Karpas-422 (cell line): ENCODE measurements around the gene C7. TPM values are rescaled to one million over a fixed set of nuclear protein-coding genes. Genes with fewer than 3 reads are reported as not detected.
"Not testable (repeated sequence)": the region's sequence is repeated elsewhere in the genome, so short reads cannot be mapped to it uniquely, and the experiment has no call there.

Experiments
- DNase-seq: peaks from one replicate; pipeline ENCODE4 v3.0.0-alpha.2; 2015
- H2AFZ ChIP-seq: fragments of 200-600 bp; sonication (generic); 2 replicates; pipeline ENCODE4 v1.6.1; 2014; ENCODE audit warnings: antibody characterized with exemption, low read length, mixed read lengths
- H3K27ac ChIP-seq: fragments of 200-600 bp; sonication (generic); 2 replicates; pipeline ENCODE4 v1.5.1; 2014; ENCODE audit warnings: mild to moderate bottlenecking, low read length, moderate library complexity
- H3K27me3 ChIP-seq: fragments of 200-600 bp; sonication (generic); 2 replicates; pipeline ENCODE4 v1.6.1; 2014; ENCODE audit warnings: low read length, mixed read lengths
- H3K36me3 ChIP-seq: fragments of 200-600 bp; sonication (generic); 2 replicates; pipeline ENCODE4 v1.6.1; 2014; ENCODE audit warnings: low read length, mixed read lengths; ENCODE audit not compliant: insufficient read depth
- H3K4me1 ChIP-seq: fragments of 200-600 bp; sonication (generic); 2 replicates; pipeline ENCODE4 v1.6.1; 2014; ENCODE audit warnings: mild to moderate bottlenecking, low read length, mixed read lengths
- H3K4me2 ChIP-seq: fragments of 200-600 bp; sonication (generic); 2 replicates; pipeline ENCODE4 v1.6.1; 2014; ENCODE audit warnings: low read length, low read depth, mild to moderate bottlenecking; ENCODE audit not compliant: poor library complexity, severe bottlenecking
- H3K4me3 ChIP-seq: fragments of 200-600 bp; sonication (generic); 2 replicates; pipeline ENCODE4 v1.5.1; 2014; ENCODE audit warnings: mild to moderate bottlenecking, antibody characterized with exemption, low read length, mixed read lengths
- H3K79me2 ChIP-seq: fragments of 200-600 bp; sonication (generic); 2 replicates; pipeline ENCODE4 v1.6.1; 2014; ENCODE audit warnings: mild to moderate bottlenecking, low read length, mixed read lengths
- H3K9ac ChIP-seq: fragments of 200-600 bp; sonication (generic); 2 replicates; pipeline ENCODE4 v1.6.0; 2014; ENCODE audit warnings: low read length
- H3K9me2 ChIP-seq: fragments of 200-600 bp; sonication (generic), shearing (Covaris generic); replicated peaks from 2 replicates; pipeline ENCODE4 v1.6.0; 2014; ENCODE audit warnings: mild to moderate bottlenecking, low read length, moderate library complexity; ENCODE audit not compliant: insufficient read depth
- H3K9me3 ChIP-seq: fragments of 300-700, 200-600 bp; sonication (generic); 2 replicates; pipeline ENCODE4 v1.6.1; 2014; ENCODE audit warnings: low read length, mixed read lengths
- H4K20me1 ChIP-seq: fragments of 200-600 bp; sonication (generic); 2 replicates; pipeline ENCODE4 v1.6.1; 2014; ENCODE audit warnings: mild to moderate bottlenecking, antibody characterized with exemption, low read length, low read depth; ENCODE audit not compliant: insufficient read depth
- small RNA-seq: library from RNA; depleted of rRNA; stranded (forward); fragments of <200 nt; gene quantifications from one replicate; pipeline ENCODE3, GENCODE V24; 2014
- total RNA-seq: library from RNA; depleted of rRNA; stranded (reverse); fragments of >200 nt; shearing (Covaris generic); gene quantifications from 2 replicates; pipeline ENCODE4 v1.2.3, GENCODE V29; 2014; ENCODE audit warnings: low replicate concordance; rRNA removed

The C7 gene
- total RNA-seq, 1 experiment from 2014 or later, result not detected

DNA sequence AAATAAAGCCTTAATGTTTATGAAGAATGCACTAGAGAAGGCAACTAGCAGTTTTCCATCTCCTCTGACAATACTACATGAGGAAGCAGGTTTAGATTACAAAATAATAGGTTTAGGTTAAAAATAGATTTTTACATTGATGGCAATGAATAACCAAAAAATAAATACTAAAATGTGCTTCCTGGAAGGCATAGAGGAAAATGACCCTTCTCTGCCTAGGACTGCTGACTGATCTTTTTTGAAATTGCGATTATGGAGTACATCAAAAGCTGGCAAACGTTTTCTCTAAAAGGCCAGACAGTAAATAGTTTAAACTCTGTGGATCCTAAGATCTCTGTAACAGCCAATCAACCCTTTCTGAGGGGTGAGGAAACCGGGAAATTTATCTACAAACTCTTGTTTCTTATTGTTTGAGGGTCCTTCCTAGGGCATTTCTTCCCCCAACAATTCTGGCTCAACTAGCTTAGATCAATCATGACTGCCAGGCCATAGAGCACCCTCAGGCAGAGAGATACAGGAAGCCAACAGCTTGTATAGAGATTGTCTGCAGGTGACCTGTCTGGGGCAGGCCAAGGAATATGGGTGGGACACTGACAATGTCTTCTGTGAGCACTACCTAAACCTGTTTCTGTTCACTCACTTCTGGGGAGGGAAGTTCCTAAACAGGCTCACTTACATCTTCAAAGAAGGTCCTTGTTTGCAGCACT, 94.5 kb downstream of the C7 start:
- H3K9ac ChIP-seq, result no peak overlapping the region
- DNase-seq, result no peak
- H3K36me3 ChIP-seq, result no peaks in the 10 kb centered on the region
- no peak overlapping the region for H2AFZ ChIP-seq
- no peaks in the 10 kb centered on the region for H3K4me1 ChIP-seq
- H3K27me3 ChIP-seq, result no peaks in the 10 kb centered on the region
- no peaks in the 10 kb centered on the region for H3K9me2 ChIP-seq
- no peak overlapping the region for H3K27ac ChIP-seq
- H3K9me3 ChIP-seq, result no peaks in the 10 kb centered on the region
- H4K20me1 ChIP-seq, result no peaks in the 10 kb centered on the region
- no peak overlapping the region for H3K4me3 ChIP-seq
- H3K4me2 ChIP-seq, result no peak overlapping the region
- H3K79me2 ChIP-seq, result no peaks in the 10 kb centered on the region

DNA sequence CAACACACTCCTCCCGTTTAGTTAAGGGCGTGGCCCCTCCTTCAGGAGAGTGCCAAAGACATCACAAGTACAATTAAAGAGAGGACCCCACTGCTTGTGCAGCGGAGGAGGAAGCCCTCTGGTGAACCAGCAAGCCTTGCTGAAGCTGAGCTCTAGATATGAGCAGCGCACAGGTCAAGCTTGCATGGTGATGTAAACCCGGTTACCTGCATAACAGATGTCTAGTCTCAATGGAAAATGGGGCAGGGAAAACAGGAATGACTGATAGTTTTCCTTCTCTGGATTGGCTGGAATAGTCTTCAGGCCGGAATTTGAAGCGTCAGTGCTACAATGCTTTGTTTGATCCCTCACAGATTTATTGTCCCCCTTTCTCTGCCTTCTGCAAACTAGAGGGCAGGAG, 95.6 kb downstream of the C7 start:
- no peak for DNase-seq
- no peak overlapping the region for H2AFZ ChIP-seq
- no peak overlapping the region for H3K4me3 ChIP-seq
- H3K9me2 ChIP-seq, result no peaks in the 10 kb centered on the region
- no peak overlapping the region for H3K4me2 ChIP-seq
- H3K9ac ChIP-seq, result no peak overlapping the region
- no peaks in the 10 kb centered on the region for H3K9me3 ChIP-seq
- no peaks in the 10 kb centered on the region for H3K27me3 ChIP-seq
- no peaks in the 10 kb centered on the region for H3K4me1 ChIP-seq
- no peaks in the 10 kb centered on the region for H4K20me1 ChIP-seq
- no peak overlapping the region for H3K27ac ChIP-seq
- no peaks in the 10 kb centered on the region for H3K79me2 ChIP-seq
- no peaks in the 10 kb centered on the region for H3K36me3 ChIP-seq

DNA sequence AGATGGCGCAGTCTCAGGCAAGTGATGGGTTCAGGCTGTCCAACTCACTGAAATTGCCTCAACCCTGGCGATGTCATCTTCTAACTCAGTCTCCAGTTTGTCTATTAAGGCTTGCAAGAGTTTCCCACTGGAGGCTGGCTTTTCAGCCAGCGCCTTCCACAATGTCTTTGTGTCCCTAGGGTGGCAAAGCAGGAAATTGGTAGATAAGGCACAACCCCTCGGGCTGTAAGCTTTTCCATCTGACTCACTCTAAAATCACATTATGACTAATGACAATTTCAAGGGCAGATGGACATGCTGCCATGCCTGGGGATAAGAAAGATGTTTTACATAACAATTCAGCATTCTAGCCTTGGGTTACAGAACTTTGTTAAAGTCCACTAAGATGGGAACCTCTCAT, 99.9 kb downstream of the C7 start:
- H3K36me3 ChIP-seq, result no peaks in the 10 kb centered on the region
- no peak overlapping the region for H2AFZ ChIP-seq
- H3K27ac ChIP-seq, result no peak overlapping the region
- no peaks in the 10 kb centered on the region for H3K27me3 ChIP-seq
- H3K4me2 ChIP-seq, result no peak overlapping the region
- H3K9me3 ChIP-seq, result no peaks in the 10 kb centered on the region
- H4K20me1 ChIP-seq, result no peaks in the 10 kb centered on the region
- no peaks in the 10 kb centered on the region for H3K79me2 ChIP-seq
- H3K9me2 ChIP-seq, result no peaks in the 10 kb centered on the region
- H3K4me3 ChIP-seq, result no peak overlapping the region
- no peak for DNase-seq
- H3K9ac ChIP-seq, result no peak overlapping the region
- H3K4me1 ChIP-seq, result no peaks in the 10 kb centered on the region

DNA sequence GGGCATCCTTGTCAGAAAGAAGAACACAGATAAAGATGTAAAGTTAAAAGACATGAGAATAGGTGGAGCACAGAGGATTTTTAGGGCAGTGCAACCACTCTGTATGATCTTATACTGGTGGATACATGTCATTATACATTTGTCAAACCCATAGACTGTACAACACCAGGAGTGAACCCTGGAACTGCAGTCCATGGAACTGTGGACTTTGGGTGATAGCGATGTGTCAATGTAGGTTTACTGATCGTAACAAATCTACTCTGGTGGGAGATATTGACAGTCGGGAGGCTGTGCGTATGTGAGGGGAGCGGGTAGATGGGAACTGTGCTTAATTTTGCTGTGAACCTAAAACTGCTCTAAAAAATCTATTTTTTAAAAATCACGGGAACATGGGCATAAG, 101.3 kb downstream of the C7 start:
- Histone ChIP-seq H3K36me3 (no peaks in the 10 kb centered on the region), H3K4me3 (no peak overlapping the region), H3K79me2 (no peaks in the 10 kb centered on the region), H3K4me2 (no peak overlapping the region), H3K27ac (no peak overlapping the region), H3K9me2 (no peaks in the 10 kb centered on the region), H3K4me1 (no peaks in the 10 kb centered on the region), H4K20me1 (no peaks in the 10 kb centered on the region), H3K9ac (no peak overlapping the region), H2AFZ (no peak overlapping the region), H3K27me3 (no peaks in the 10 kb centered on the region), H3K9me3 (no peaks in the 10 kb centered on the region)
- DNase-seq, result no peak

DNA sequence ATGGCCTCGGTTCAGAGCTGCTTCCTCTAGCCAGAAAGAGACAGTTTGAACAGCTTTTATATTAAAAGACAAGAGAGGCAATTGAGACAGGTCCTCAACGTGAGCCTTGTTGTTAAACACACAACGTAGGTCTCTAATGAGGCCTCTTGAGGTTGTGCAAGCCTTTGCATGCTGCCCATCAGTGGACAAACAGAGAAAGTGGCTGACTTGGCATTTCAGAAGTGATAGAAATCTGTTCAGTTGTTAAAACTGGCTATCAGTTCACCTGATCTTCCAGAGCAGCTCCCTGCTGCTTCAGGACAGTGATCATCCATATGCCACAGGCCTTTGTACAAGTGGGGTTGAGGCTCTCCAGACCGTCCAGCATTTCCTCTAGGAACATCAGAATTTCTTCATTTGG, 103.0 kb downstream of the C7 start:
- Histone ChIP-seq H3K79me2 (no peaks in the 10 kb centered on the region), H3K4me2 (no peak overlapping the region), H3K27me3 (0 out of 2 replicates have a peak, but pooled peaks cover 3% of the 10 kb centered on the region), H3K4me1 (no peaks in the 10 kb centered on the region), H3K9me3 (no peaks in the 10 kb centered on the region), H3K27ac (no peak overlapping the region), H4K20me1 (no peaks in the 10 kb centered on the region), H3K9me2 (no peaks in the 10 kb centered on the region), H2AFZ (no peak overlapping the region), H3K36me3 (no peaks in the 10 kb centered on the region), H3K4me3 (no peak overlapping the region), H3K9ac (no peak overlapping the region)
- DNase-seq, result no peak

DNA sequence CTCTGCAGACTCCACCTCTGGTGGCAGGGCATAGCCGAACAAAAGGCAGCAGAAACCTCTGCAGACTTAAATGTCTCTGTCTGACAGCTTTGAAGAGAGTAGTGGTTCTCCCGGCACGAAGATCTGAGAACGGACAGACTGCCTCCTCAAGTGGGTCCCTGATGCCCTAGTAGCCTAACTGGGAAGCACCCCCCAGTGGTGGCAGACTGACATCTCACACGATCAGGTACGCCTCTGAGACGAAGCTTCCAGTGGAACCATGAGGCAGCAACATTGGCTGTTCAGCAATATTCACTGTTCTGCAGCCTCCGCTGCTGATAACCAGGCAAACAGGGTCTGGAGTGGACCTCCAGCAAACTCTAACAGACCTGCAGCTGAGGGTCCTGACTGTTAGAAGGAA, 113.3 kb downstream of the C7 start:
- not testable (repeated sequence) for DNase-seq, H4K20me1 ChIP-seq, H3K4me2 ChIP-seq, H2AFZ ChIP-seq, H3K9ac ChIP-seq, H3K4me3 ChIP-seq, H3K9me3 ChIP-seq, H3K27me3 ChIP-seq, H3K27ac ChIP-seq, H3K36me3 ChIP-seq, H3K4me1 ChIP-seq, H3K9me2 ChIP-seq, H3K79me2 ChIP-seq

Small RNA genes within 50 kb of the gene (small RNA-seq; reads per million reads assigned to genes)
- gene AC114967.1, result not detected
- not detected for gene RNU7-161P

Other genes starting within 250 kb of the C7 start
- not detected in 2 replicates for gene PTGER4, start 229.6 kb upstream of the C7 start, total RNA-seq
- 17.0 and 18.5 TPM in 2 replicates for gene TTC33, start 153.5 kb upstream of the C7 start, total RNA-seq
- 53.0 and 62.2 TPM in 2 replicates for gene PRKAA1, start 111.1 kb upstream of the C7 start, total RNA-seq
- gene RPL37, start 74.3 kb upstream of the C7 start, total RNA-seq, result 3,939 and 6,611 TPM in 2 replicates
- 0.43 and 1.0 TPM in 2 replicates for gene CARD6, start 68.1 kb upstream of the C7 start, total RNA-seq
- gene MROH2B, start 161.8 kb downstream of the C7 start, total RNA-seq, result not detected in 2 replicates